Measurements from ENCODE around the gene FRMD4B. TPM values are rescaled to one million over a fixed set of nuclear protein-coding genes. Genes with fewer than 3 reads are reported as not detected.
A peak's percentile ranks its signal among the peaks of the same experiment; 100 is the strongest.

Gene FRMD4B
- total RNA-seq, 5 donors from 2014 or later (not counting 1 experiment from before 2014, with no cell fraction given), result 5.5 to 23.1 (median 10.9) TPM

- no peak overlapping the region for H3K27ac ChIP-seq (ENCODE audit: low read length)
- Mint-ChIP-seq H3K27ac (no peak overlapping the region), H3K36me3 (no peaks in the 10 kb centered on the region), H3K27me3 (peaks cover 2 to 3% of the 10 kb centered on the region in 2 donors), H3K4me3 (no peak overlapping the region), H3K9me3 (no peaks in the 10 kb centered on the region), H3K4me1 (no peaks in the 10 kb centered on the region)
- H3K9me3 ChIP-seq, result no peaks in the 10 kb centered on the region
- POLR2A ChIA-PET, result interaction anchor here in 1 of 2 donors (0.6 kb wide), 1 partner anchor 663 kb away, joined by 4 read pairs; no protein-coding TSS in a partner anchor
- H3K27me3 ChIP-seq (replicated peaks in 1 of 2; ENCODE audit: control insufficient read depth in 2 of 2, extremely low read depth in 1 of 2, insufficient read depth in 2 of 2, low read length in 1 of 2), result peaks cover 0 to 2% of the 10 kb centered on the region in 2 experiments
- ATAC-seq (replicated peaks in 1 of 4) (no peak), DNase-seq (no peak)
- H3K4me1 ChIP-seq (ENCODE audit: control insufficient read depth in 1 of 2, extremely low read depth in 1 of 2, insufficient read depth in 2 of 2, low read length in 2 of 2), result no peaks in the 10 kb centered on the region
- no peak overlapping the region for H3K4me3 ChIP-seq (ENCODE audit: control insufficient read depth in 1 of 2, extremely low read depth in 1 of 2, low read length in 1 of 2)
- no peaks in the 10 kb centered on the region for H3K36me3 ChIP-seq (ENCODE audit: control insufficient read depth in 2 of 2, extremely low read depth in 1 of 2, insufficient read depth in 1 of 2, low read length in 1 of 2)
- CTCF ChIA-PET, result interaction anchor here in 1 of 2 donors (0.5 to 2.7 kb wide), 5 partner anchors 16 to 273 kb away, joined by 3 to 10 read pairs (median 3); no protein-coding TSS in a partner anchor
- 84% methylated on average over 6 of the region's 7 CpGs for WGBS (ENCODE audit: insufficient coverage)
Observed at GRCh38 chr3:69426291-69426966, 40.5 kb upstream of the FRMD4B start.

DNA sequence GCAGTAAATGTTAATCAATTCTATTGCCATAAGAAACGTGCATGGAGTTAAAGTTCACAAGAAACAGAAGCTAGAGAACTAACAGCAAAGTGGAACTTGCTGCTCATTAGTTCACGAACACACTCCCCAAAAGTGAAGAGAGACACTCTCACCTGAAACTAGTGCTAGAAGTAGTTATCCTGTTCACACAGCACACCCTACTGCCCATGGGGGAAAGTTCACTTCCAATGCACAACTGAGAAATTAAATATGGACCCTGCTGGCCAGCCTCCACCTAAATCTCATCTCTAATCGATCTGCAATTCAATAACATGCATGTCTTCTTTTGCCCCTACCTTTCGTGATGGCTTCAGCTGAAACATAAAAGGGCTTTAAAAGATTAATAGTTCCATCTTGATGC, 39.4 kb upstream of the FRMD4B start:
- Mint-ChIP-seq H3K27ac (no peak overlapping the region), H3K36me3 (no peaks in the 10 kb centered on the region), H3K9me3 (no peaks in the 10 kb centered on the region), H3K4me3 (no peak overlapping the region), H3K27me3 (peaks cover 0 to under 1% of the 10 kb centered on the region in 2 donors), H3K4me1 (no peaks in the 10 kb centered on the region)
- ChIA-PET POLR2A (no interaction called here), CTCF (interaction anchor here (0.6 to 2.7 kb wide), 2 partner anchors 252 to 264 kb away, joined by 4 to 10 read pairs; no protein-coding TSS in a partner anchor)
- no peak overlapping the region for H3K27ac ChIP-seq (ENCODE audit: low read length)
- no peaks in the 10 kb centered on the region for H3K4me1 ChIP-seq (ENCODE audit: control insufficient read depth in 1 of 2, extremely low read depth in 1 of 2, insufficient read depth in 2 of 2, low read length in 2 of 2)
- DNase-seq, result peak in 12 of 35 experiments; percentile 0 to 44 (median 4)
- H3K36me3 ChIP-seq (ENCODE audit: control insufficient read depth in 2 of 2, extremely low read depth in 1 of 2, insufficient read depth in 1 of 2, low read length in 1 of 2), result no peaks in the 10 kb centered on the region
- 25% methylated on average over 2 of the region's 4 CpGs for WGBS (ENCODE audit: insufficient coverage)
- no peak overlapping the region for H3K4me3 ChIP-seq (ENCODE audit: control insufficient read depth in 1 of 2, extremely low read depth in 1 of 2, low read length in 1 of 2)
- H3K9me3 ChIP-seq, result no peaks in the 10 kb centered on the region
- peaks cover 0 to 2% of the 10 kb centered on the region in 2 experiments for H3K27me3 ChIP-seq (replicated peaks in 1 of 2; ENCODE audit: control insufficient read depth in 2 of 2, extremely low read depth in 1 of 2, insufficient read depth in 2 of 2, low read length in 1 of 2)
- peak in 3 of 4 experiments; percentile 30 to 50 (median 38) for ATAC-seq (replicated peaks in 1 of 4)

- Histone ChIP-seq H3K9me3 (no peaks in the 10 kb centered on the region), H3K27me3 (replicated peaks in 1 of 2; ENCODE audit: control insufficient read depth in 2 of 2, extremely low read depth in 1 of 2, insufficient read depth in 2 of 2, low read length in 1 of 2) (no peaks in the 10 kb centered on the region), H3K4me1 (ENCODE audit: control insufficient read depth in 1 of 2, extremely low read depth in 1 of 2, insufficient read depth in 2 of 2, low read length in 2 of 2) (no peaks in the 10 kb centered on the region), H3K4me3 (ENCODE audit: control insufficient read depth in 1 of 2, extremely low read depth in 1 of 2, low read length in 1 of 2) (no peak overlapping the region), H3K27ac (ENCODE audit: low read length) (no peak overlapping the region), H3K36me3 (ENCODE audit: control insufficient read depth in 2 of 2, extremely low read depth in 1 of 2, insufficient read depth in 1 of 2, low read length in 1 of 2) (no peaks in the 10 kb centered on the region)
- Mint-ChIP-seq H3K4me1 (no peaks in the 10 kb centered on the region), H3K27me3 (no peaks in the 10 kb centered on the region), H3K36me3 (no peaks in the 10 kb centered on the region), H3K4me3 (no peak overlapping the region), H3K27ac (no peak overlapping the region), H3K9me3 (no peaks in the 10 kb centered on the region)
- ChIA-PET POLR2A (interaction anchor here in 1 of 2 donors (1.2 kb wide), 1 partner anchor 17 kb away, joined by 4 read pairs; no protein-coding TSS in a partner anchor), CTCF (interaction anchor here in 1 of 2 donors (2.7 kb wide), 1 partner anchor 263 kb away, joined by 10 read pairs; no protein-coding TSS in a partner anchor)
- DNase-seq (no peak), ATAC-seq (replicated peaks in 1 of 4) (no peak)
- 90% methylated on average over 2 of the region's 3 CpGs for WGBS (ENCODE audit: insufficient coverage)
Observed at GRCh38 chr3:69423463-69424155, 37.7 kb upstream of the FRMD4B start.

GRCh38 chr3:69422751-69423150, 36.9 kb upstream of the FRMD4B start:
- Histone ChIP-seq H3K9me3 (no peaks in the 10 kb centered on the region), H3K27me3 (replicated peaks in 1 of 2; ENCODE audit: control insufficient read depth in 2 of 2, extremely low read depth in 1 of 2, insufficient read depth in 2 of 2, low read length in 1 of 2) (no peaks in the 10 kb centered on the region), H3K36me3 (ENCODE audit: control insufficient read depth in 2 of 2, extremely low read depth in 1 of 2, insufficient read depth in 1 of 2, low read length in 1 of 2) (no peaks in the 10 kb centered on the region), H3K27ac (ENCODE audit: low read length) (no peak overlapping the region), H3K4me1 (ENCODE audit: control insufficient read depth in 1 of 2, extremely low read depth in 1 of 2, insufficient read depth in 2 of 2, low read length in 2 of 2) (no peaks in the 10 kb centered on the region), H3K4me3 (ENCODE audit: control insufficient read depth in 1 of 2, extremely low read depth in 1 of 2, low read length in 1 of 2) (no peak overlapping the region)
- Mint-ChIP-seq H3K36me3 (no peaks in the 10 kb centered on the region), H3K27ac (no peak overlapping the region), H3K4me1 (no peaks in the 10 kb centered on the region), H3K9me3 (no peaks in the 10 kb centered on the region), H3K4me3 (no peak overlapping the region), H3K27me3 (no peaks in the 10 kb centered on the region)
- CTCF ChIA-PET, result interaction anchor here (0.6 to 1.2 kb wide), 4 partner anchors 13 to 1672 kb away, joined by 3 to 4 read pairs (median 3); no protein-coding TSS in a partner anchor
- POLR2A ChIA-PET, result no interaction called here
- 100% methylated on average over 1 of the region's 1 CpG for WGBS (ENCODE audit: insufficient coverage)
- no peak for DNase-seq
- ATAC-seq (replicated peaks in 1 of 4), result no peak

DNA sequence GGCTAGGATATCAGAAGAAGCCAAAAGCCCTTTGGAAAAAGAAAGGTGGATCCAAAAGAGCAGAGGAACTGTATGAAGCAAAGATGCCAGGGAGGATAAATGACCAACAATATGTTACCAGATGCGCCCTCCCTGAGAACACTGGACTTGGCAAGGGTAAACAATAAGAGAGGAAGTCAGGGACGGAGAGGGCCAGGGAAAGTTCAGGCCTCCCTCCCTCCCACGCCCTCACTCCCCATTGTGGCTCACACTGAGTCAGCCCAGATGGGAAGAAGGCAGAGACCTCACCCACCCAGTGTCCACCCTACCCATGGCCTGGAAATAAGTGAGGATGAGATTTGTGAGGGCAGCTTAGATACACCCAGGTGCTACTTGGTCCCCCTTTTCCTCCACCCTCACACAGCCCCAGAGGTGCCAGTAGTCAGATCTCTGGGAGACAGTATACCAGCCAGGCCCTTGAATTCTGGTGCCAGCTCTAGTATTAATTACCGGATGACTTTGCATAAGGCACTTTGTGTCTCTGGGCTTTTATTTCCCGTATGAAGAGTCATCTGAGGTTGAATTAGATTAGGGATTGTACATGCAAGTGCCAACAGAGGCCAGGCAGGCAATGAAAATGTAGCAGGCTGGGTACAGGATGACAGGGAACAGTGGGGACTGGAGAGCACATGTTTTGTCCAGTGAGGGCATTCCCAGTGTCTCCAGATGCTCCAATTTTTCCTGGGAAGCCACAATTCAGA, 35.1 kb upstream of the FRMD4B start:
- H3K36me3 Mint-ChIP-seq, result no peaks in the 10 kb centered on the region
- H3K4me3 Mint-ChIP-seq, result no peak overlapping the region
- Histone ChIP-seq H3K36me3 (ENCODE audit: control insufficient read depth in 2 of 2, extremely low read depth in 1 of 2, insufficient read depth in 1 of 2, low read length in 1 of 2) (no peaks in the 10 kb centered on the region), H3K27ac (ENCODE audit: low read length) (no peak overlapping the region), H3K4me3 (ENCODE audit: control insufficient read depth in 1 of 2, extremely low read depth in 1 of 2, low read length in 1 of 2) (no peak overlapping the region), H3K4me1 (ENCODE audit: control insufficient read depth in 1 of 2, extremely low read depth in 1 of 2, insufficient read depth in 2 of 2, low read length in 2 of 2) (no peaks in the 10 kb centered on the region), H3K9me3 (no peaks in the 10 kb centered on the region), H3K27me3 (replicated peaks in 1 of 2; ENCODE audit: control insufficient read depth in 2 of 2, extremely low read depth in 1 of 2, insufficient read depth in 2 of 2, low read length in 1 of 2) (no peaks in the 10 kb centered on the region)
- no peaks in the 10 kb centered on the region for H3K9me3 Mint-ChIP-seq
- no peaks in the 10 kb centered on the region for H3K4me1 Mint-ChIP-seq
- 86% methylated on average over 2 of the region's 5 CpGs for WGBS (ENCODE audit: insufficient coverage)
- no peak for DNase-seq
- ATAC-seq (replicated peaks in 1 of 4), result no peak
- ChIA-PET POLR2A (interaction anchor here in 1 of 2 donors (0.6 kb wide), 1 partner anchor 170 kb away, joined by 6 read pairs; no protein-coding TSS in a partner anchor), CTCF (no interaction called here)
- no peak overlapping the region for H3K27ac Mint-ChIP-seq
- no peaks in the 10 kb centered on the region for H3K27me3 Mint-ChIP-seq

- no peak overlapping the region for H3K4me3 Mint-ChIP-seq
- Histone ChIP-seq H3K4me1 (ENCODE audit: control insufficient read depth in 1 of 2, extremely low read depth in 1 of 2, insufficient read depth in 2 of 2, low read length in 2 of 2) (no peaks in the 10 kb centered on the region), H3K27ac (ENCODE audit: low read length) (no peak overlapping the region), H3K36me3 (ENCODE audit: control insufficient read depth in 2 of 2, extremely low read depth in 1 of 2, insufficient read depth in 1 of 2, low read length in 1 of 2) (no peaks in the 10 kb centered on the region), H3K4me3 (ENCODE audit: control insufficient read depth in 1 of 2, extremely low read depth in 1 of 2, low read length in 1 of 2) (no peak overlapping the region), H3K27me3 (replicated peaks in 1 of 2; ENCODE audit: control insufficient read depth in 2 of 2, extremely low read depth in 1 of 2, insufficient read depth in 2 of 2, low read length in 1 of 2) (no peaks in the 10 kb centered on the region), H3K9me3 (no peaks in the 10 kb centered on the region)
- H3K9me3 Mint-ChIP-seq, result no peaks in the 10 kb centered on the region
- 89% methylated on average over 3 of the region's 3 CpGs for WGBS (ENCODE audit: insufficient coverage)
- peaks cover 0 to under 1% (median 0%) of the 10 kb centered on the region in 3 donors for H3K4me1 Mint-ChIP-seq
- DNase-seq (no peak), ATAC-seq (replicated peaks in 1 of 4) (no peak)
- H3K27ac Mint-ChIP-seq, result no peak overlapping the region
- ChIA-PET POLR2A (no interaction called here), CTCF (interaction anchor here (0.5 to 0.6 kb wide), 2 partner anchors 15 to 168 kb away, joined by 3 to 9 read pairs; no protein-coding TSS in a partner anchor)
- H3K27me3 Mint-ChIP-seq, result no peaks in the 10 kb centered on the region
- H3K36me3 Mint-ChIP-seq, result no peaks in the 10 kb centered on the region
Observed at GRCh38 chr3:69419276-69419675, 33.4 kb upstream of the FRMD4B start.

All from T-cell (primary cell).